ENCODE data around the gene PDZK1IP1. TPM values are rescaled to one million over a fixed set of nuclear protein-coding genes. Genes with fewer than 3 reads are reported as not detected.

Gene PDZK1IP1
- total and polyA plus RNA-seq, 9 donors = 0.36 to 66.1 (median 0.61) TPM; not detected in 2

DNA sequence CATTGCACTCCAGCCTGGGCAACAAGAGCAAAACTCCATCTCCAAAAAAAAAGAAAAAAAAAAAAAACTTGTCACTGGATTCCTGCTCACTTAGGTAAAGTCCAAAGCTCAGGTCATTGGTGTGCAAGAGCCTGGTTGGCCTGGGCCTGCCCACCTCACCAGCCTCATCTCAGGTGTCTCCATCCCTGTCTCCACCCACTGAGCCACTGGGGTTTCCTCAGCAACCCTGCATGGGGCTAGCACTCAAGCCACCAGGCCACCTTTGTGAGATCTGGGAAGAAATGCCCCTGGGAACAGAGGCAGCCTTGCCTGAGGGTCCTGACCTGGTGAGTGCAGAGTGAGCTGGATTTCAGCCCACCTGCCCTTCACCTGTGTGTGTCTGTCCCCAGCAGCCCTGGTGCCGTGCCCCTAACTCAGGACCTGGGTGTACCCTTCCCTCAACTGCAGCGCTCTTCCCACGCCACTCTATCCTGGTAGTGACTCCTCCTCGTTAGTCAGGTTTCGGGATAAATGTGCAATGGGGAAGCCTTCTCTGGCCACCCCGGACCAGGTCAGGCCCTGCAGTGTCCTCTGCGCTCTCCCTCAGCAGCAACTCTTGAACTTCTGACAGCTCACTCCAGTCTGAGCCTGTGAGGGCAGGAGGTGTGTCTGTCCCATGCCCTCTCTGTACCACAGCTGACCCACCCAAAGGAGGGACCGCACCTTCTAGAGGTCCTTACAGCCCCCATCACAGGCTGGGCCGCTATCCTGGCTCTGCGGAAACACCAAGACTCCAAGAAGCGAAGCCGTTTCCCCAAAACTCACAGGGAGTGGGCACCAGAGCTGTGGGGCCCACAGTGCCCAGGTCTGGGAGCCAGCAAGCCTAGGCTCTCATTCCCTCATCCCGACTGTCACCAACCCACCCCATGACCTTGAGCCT lies 3.3 kb downstream of the PDZK1IP1 start:
- TF ChIP-seq CTCF (IDR thresholded peaks at IDR 0.05) (no peak), POLR2A (IDR thresholded peaks at IDR 0.05) (no peak)
- Histone ChIP-seq H3K36me3 (no peaks in the 10 kb centered on the region), H3K9me3 (no peaks in the 10 kb centered on the region), H3K27me3 (no peaks in the 10 kb centered on the region), H3K4me1 (ENCODE audit: insufficient read depth) (peaks cover 5% of the 10 kb centered on the region), H3K4me3 (no peak overlapping the region), H3K27ac (no peak overlapping the region)
- WGBS, 3 donors = 90 to 94% (median 94%) methylated on average over 13 of the region's 13 CpGs
- DNase-seq = no peak
- intact Hi-C loops (cut with DNase I) = loop anchor here in 2 of 4 donors (10.0 kb wide), 1 partner anchor 538 kb away; no protein-coding TSS in a partner anchor

GRCh38 chr1:47184822-47185677 lies 4.8 kb downstream of the PDZK1IP1 start:
- no peaks in the 10 kb centered on the region for H3K27me3 ChIP-seq
- no peak for TF ChIP-seq EP300 (IDR thresholded peaks at IDR 0.05)
- no peak for TF ChIP-seq POLR2A (IDR thresholded peaks at IDR 0.05)
- no peak for TF ChIP-seq CTCF (IDR thresholded peaks at IDR 0.05)
- peaks cover 3% of the 10 kb centered on the region for H3K4me1 ChIP-seq (ENCODE audit: insufficient read depth)
- WGBS, 3 donors = 79 to 82% (median 81%) methylated on average over 14 of the region's 14 CpGs
- no peak overlapping the region for H3K4me3 ChIP-seq
- intact Hi-C loops (cut with DNase I) = loop anchor here (5.0 to 10.0 kb wide), 2 partner anchors 537 to 540 kb away; no protein-coding TSS in a partner anchor
- no peak overlapping the region for H3K27ac ChIP-seq
- no peak for DNase-seq
- H3K36me3 ChIP-seq = no peaks in the 10 kb centered on the region
- no peaks in the 10 kb centered on the region for H3K9me3 ChIP-seq

GRCh38 chr1:47184090-47184821 lies 5.6 kb downstream of the PDZK1IP1 start:
- H3K4me3 ChIP-seq = no peak overlapping the region
- intact Hi-C loops (cut with DNase I) = loop anchor here (5.0 to 10.0 kb wide), 2 partner anchors 538 to 541 kb away; no protein-coding TSS in a partner anchor
- H3K27ac ChIP-seq = no peak overlapping the region
- H3K36me3 ChIP-seq = no peaks in the 10 kb centered on the region
- no peaks in the 10 kb centered on the region for H3K9me3 ChIP-seq
- no peaks in the 10 kb centered on the region for H3K4me1 ChIP-seq (ENCODE audit: insufficient read depth)
- H3K27me3 ChIP-seq = no peaks in the 10 kb centered on the region
- TF ChIP-seq CTCF (IDR thresholded peaks at IDR 0.05) (no peak), EP300 (IDR thresholded peaks at IDR 0.05) (no peak)
- no peak for DNase-seq
- WGBS, 3 donors = 77 to 81% (median 78%) methylated on average over 5 of the region's 5 CpGs
